ENCODE data around the gene MDH1. TPM values are rescaled to one million over a fixed set of nuclear protein-coding genes. Genes with fewer than 3 reads are reported as not detected.

The MDH1 gene
- total and polyA plus RNA-seq, 4 donors: 75.6 to 210 (median 118) TPM

DNA sequence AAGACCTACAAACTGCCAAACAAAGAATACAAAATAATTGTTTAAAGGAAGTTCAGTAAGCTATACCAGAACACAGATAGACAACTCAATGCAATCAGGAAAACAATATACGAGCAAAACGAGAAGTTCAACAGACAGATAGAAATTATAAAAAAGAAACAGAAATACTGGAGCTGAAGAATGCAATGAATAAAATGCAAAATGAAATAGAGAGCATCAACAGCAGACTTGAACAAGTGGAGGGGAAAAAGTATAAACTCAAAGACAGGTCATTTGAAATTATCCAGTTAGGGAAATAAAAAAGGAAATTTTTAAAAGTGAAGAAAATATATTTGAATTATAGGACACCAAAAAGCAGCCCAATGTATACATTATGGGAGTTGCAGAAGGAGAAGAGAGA is 43.6 kb downstream of the MDH1 start:
- no peak for TF ChIP-seq FOXA2 (IDR thresholded peaks at IDR 0.05)
- TF ChIP-seq YY1 (IDR thresholded peaks at IDR 0.05): no peak
- TF ChIP-seq EGR1 (IDR thresholded peaks at IDR 0.05; ENCODE audit: low read depth in 2 of 2): no peak
- TF ChIP-seq, protein P1, sequence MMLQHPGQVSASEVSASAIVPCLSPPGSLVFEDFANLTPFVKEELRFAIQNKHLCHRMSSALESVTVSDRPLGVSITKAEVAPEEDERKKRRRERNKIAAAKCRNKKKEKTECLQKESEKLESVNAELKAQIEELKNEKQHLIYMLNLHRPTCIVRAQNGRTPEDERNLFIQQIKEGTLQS (IDR thresholded peaks at IDR 0.05): no peak
- TF ChIP-seq FOXA1 (IDR thresholded peaks at IDR 0.05): no peak
- TF ChIP-seq JUND (IDR thresholded peaks at IDR 0.05): no peak
- TF ChIP-seq TAF1 (conservative IDR thresholded peaks at IDR 0.05): no peak
- TF ChIP-seq CTCF (IDR thresholded peaks at IDR 0.05; ENCODE audit: low read depth, low read length, missing input control): no peak
- TF ChIP-seq RAD21 (IDR thresholded peaks at IDR 0.05): no peak
- TF ChIP-seq GABPA (IDR thresholded peaks at IDR 0.05 in 1 of 2, conservative IDR thresholded peaks at IDR 0.05 in 1 of 2): no peak
- TF ChIP-seq MAX (IDR thresholded peaks at IDR 0.05): no peak
- no peaks in the 10 kb centered on the region for H3K4me1 ChIP-seq (ENCODE audit: control insufficient read depth in 4 of 4, insufficient read depth in 4 of 4, low read length in 3 of 4)
- whole genome bisulfite sequencing: 97% methylated on average over 2 of the region's 2 CpGs
- DNase-seq (ENCODE audit: low spot score): no peak
- no peaks in the 10 kb centered on the region for H3K36me3 ChIP-seq (ENCODE audit: control insufficient read depth in 4 of 4, insufficient read depth in 3 of 4, low read depth in 1 of 4, low read length in 3 of 4)
- no peak overlapping the region for H3K9ac ChIP-seq (ENCODE audit: low read depth in 1 of 2, low read length in 2 of 2)
- no peaks in the 10 kb centered on the region for H3K27me3 ChIP-seq (ENCODE audit: control insufficient read depth in 4 of 4, insufficient read depth in 4 of 4, low read length in 3 of 4)
- no peak overlapping the region for H3K4me3 ChIP-seq (ENCODE audit: low read depth in 1 of 3, low read length in 3 of 3)
- H3K9me3 ChIP-seq (ENCODE audit: control insufficient read depth in 4 of 4, low read length in 3 of 4): peaks cover 0 to 6% (median 2%) of the 10 kb centered on the region in 4 donors
- no peak overlapping the region for H3K27ac ChIP-seq (ENCODE audit: low read depth in 1 of 2, low read length in 2 of 2)

DNA sequence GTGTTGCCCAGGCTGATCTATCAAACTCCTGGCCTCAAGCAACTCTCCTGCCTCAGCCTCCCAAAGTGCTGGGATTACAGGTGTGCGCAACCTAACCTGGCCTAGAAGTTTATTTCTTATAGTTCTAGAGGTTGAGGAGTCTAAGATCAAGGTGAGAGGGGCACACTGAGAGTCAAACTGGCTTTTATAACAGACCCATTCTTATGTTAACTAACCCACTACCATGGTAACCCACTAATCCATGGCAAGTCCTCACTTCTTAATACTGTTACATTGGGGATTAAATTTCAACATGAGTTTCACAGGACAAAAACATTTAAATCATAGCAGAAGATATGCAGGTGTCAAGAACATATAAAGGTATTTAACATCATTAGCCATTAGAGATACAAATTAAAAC is 50.6 kb downstream of the MDH1 start:
- 98% methylated on average over 1 of the region's 1 CpG for WGBS
- Histone ChIP-seq H3K9ac (ENCODE audit: low read depth in 1 of 2, low read length in 2 of 2) (no peak overlapping the region), H3K4me3 (ENCODE audit: low read depth in 1 of 3, low read length in 3 of 3) (no peak overlapping the region), H3K9me3 (ENCODE audit: control insufficient read depth in 4 of 4, low read length in 3 of 4) (peaks cover 0 to 5% (median 1%) of the 10 kb centered on the region in 4 donors), H3K27ac (ENCODE audit: low read depth in 1 of 2, low read length in 2 of 2) (no peak overlapping the region), H3K4me1 (ENCODE audit: control insufficient read depth in 4 of 4, insufficient read depth in 4 of 4, low read length in 3 of 4) (no peaks in the 10 kb centered on the region), H3K36me3 (ENCODE audit: control insufficient read depth in 4 of 4, insufficient read depth in 3 of 4, low read depth in 1 of 4, low read length in 3 of 4) (no peaks in the 10 kb centered on the region), H3K27me3 (ENCODE audit: control insufficient read depth in 4 of 4, insufficient read depth in 4 of 4, low read length in 3 of 4) (no peaks in the 10 kb centered on the region)
- TF ChIP-seq MAX (IDR thresholded peaks at IDR 0.05): no peak
- TF ChIP-seq HNF4A (conservative IDR thresholded peaks at IDR 0.05): no peak
- TF ChIP-seq RXRA (IDR thresholded peaks at IDR 0.05): no peak
- no peak for DNase-seq (ENCODE audit: low spot score)

DNA sequence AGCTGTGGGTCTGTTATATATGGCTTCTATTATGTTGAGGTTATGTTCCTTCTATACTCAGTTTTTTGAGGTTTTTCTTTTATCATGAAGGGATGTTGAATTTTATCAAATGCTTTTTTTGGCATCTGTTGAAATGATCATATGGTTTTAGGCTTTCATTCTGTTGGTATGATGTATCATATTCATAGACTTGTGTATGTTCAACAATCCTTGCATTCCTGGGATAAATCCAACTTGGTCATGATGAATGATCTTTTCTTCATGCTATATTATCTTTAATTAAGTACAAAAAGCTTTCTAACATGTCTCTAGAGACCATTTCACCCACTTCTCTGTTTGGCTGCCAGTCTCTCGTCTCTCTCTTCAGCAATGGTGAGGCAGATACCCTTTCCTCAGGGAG is 54.2 kb downstream of the MDH1 start:
- Histone ChIP-seq H3K36me3 (ENCODE audit: control insufficient read depth in 4 of 4, insufficient read depth in 3 of 4, low read depth in 1 of 4, low read length in 3 of 4) (no peaks in the 10 kb centered on the region), H3K9ac (ENCODE audit: low read depth in 1 of 2, low read length in 2 of 2) (no peak overlapping the region), H3K4me1 (ENCODE audit: control insufficient read depth in 4 of 4, insufficient read depth in 4 of 4, low read length in 3 of 4) (no peaks in the 10 kb centered on the region), H3K27me3 (ENCODE audit: control insufficient read depth in 4 of 4, insufficient read depth in 4 of 4, low read length in 3 of 4) (no peaks in the 10 kb centered on the region), H3K27ac (ENCODE audit: low read depth in 1 of 2, low read length in 2 of 2) (no peak overlapping the region), H3K9me3 (ENCODE audit: control insufficient read depth in 4 of 4, low read length in 3 of 4) (no peaks in the 10 kb centered on the region), H3K4me3 (ENCODE audit: low read depth in 1 of 3, low read length in 3 of 3) (no peak overlapping the region)
- no peak for TF ChIP-seq EGR1 (IDR thresholded peaks at IDR 0.05; ENCODE audit: low read depth in 2 of 2)
- TF ChIP-seq GABPA (IDR thresholded peaks at IDR 0.05 in 1 of 2, conservative IDR thresholded peaks at IDR 0.05 in 1 of 2): no peak
- no peak for TF ChIP-seq HNF4G (IDR thresholded peaks at IDR 0.05)
- no peak for TF ChIP-seq FOXA1 (IDR thresholded peaks at IDR 0.05)
- no peak for TF ChIP-seq FOXA2 (IDR thresholded peaks at IDR 0.05)
- no peak for TF ChIP-seq MAX (IDR thresholded peaks at IDR 0.05)
- TF ChIP-seq, protein P1 (IDR thresholded peaks at IDR 0.05): no peak
- no peak for TF ChIP-seq RXRA (IDR thresholded peaks at IDR 0.05)
- TF ChIP-seq SP1 (IDR thresholded peaks at IDR 0.05): no peak
- TF ChIP-seq, protein P2, sequence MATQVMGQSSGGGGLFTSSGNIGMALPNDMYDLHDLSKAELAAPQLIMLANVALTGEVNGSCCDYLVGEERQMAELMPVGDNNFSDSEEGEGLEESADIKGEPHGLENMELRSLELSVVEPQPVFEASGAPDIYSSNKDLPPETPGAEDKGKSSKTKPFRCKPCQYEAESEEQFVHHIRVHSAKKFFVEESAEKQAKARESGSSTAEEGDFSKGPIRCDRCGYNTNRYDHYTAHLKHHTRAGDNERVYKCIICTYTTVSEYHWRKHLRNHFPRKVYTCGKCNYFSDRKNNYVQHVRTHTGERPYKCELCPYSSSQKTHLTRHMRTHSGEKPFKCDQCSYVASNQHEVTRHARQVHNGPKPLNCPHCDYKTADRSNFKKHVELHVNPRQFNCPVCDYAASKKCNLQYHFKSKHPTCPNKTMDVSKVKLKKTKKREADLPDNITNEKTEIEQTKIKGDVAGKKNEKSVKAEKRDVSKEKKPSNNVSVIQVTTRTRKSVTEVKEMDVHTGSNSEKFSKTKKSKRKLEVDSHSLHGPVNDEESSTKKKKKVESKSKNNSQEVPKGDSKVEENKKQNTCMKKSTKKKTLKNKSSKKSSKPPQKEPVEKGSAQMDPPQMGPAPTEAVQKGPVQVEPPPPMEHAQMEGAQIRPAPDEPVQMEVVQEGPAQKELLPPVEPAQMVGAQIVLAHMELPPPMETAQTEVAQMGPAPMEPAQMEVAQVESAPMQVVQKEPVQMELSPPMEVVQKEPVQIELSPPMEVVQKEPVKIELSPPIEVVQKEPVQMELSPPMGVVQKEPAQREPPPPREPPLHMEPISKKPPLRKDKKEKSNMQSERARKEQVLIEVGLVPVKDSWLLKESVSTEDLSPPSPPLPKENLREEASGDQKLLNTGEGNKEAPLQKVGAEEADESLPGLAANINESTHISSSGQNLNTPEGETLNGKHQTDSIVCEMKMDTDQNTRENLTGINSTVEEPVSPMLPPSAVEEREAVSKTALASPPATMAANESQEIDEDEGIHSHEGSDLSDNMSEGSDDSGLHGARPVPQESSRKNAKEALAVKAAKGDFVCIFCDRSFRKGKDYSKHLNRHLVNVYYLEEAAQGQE (IDR thresholded peaks at IDR 0.05): no peak
- TF ChIP-seq NR2F2 (IDR thresholded peaks at IDR 0.05): no peak
- 92% methylated on average over 1 of the region's 1 CpG for WGBS
- DNase-seq (ENCODE audit: low spot score): no peak
